ENCODE measurements around the gene SLC11A2. TPM values are rescaled to one million over a fixed set of nuclear protein-coding genes. Genes with fewer than 3 reads are reported as not detected.

Gene SLC11A2
- total and polyA plus RNA-seq, 2 of the 13 experiments (the other 11 are each of a cell fraction or from before 2014, with no cell fraction given), result 71.7 to 77.0 TPM

GRCh38 chr12:51025836-51026638 lies at the start of gene SLC11A2 (continued):
- 0 out of 2 replicates have a peak, but pooled peaks have one; percentile 73 for TF ChIP-seq AHDC1 (CRISPR knock-in tag; IDR thresholded peaks at IDR 0.05; ENCODE audit: borderline replicate concordance)
- no peak for TF ChIP-seq SNRNP70 (IDR thresholded peaks at IDR 0.05; ENCODE audit: low read depth, low read length)
- peak; percentile 67 for TF ChIP-seq THRA (CRISPR knock-in tag; IDR thresholded peaks at IDR 0.05; ENCODE audit: borderline replicate concordance)
- TF ChIP-seq ZKSCAN5 (CRISPR knock-in tag; IDR thresholded peaks at IDR 0.05), result no peak; the same call in 1 of the 2 replicates
- no peak for TF ChIP-seq AFF4 (CRISPR knock-in tag; IDR thresholded peaks at IDR 0.05)
- TF ChIP-seq ZEB1 (IDR thresholded peaks at IDR 0.05; ENCODE audit: insufficient replicate concordance, low read depth), result no peak
- no peak for TF ChIP-seq XBP1 (CRISPR knock-in tag; IDR thresholded peaks at IDR 0.05)
- peak; percentile 98 for TF ChIP-seq ZFY (CRISPR knock-in tag; IDR thresholded peaks at IDR 0.05)
- TF ChIP-seq ZNF543 (CRISPR knock-in tag; IDR thresholded peaks at IDR 0.05), result no peak; the same call in 1 of the 2 replicates
- no peak for TF ChIP-seq FUBP1 (CRISPR knock-in tag; IDR thresholded peaks at IDR 0.05; ENCODE audit: borderline replicate concordance)
- TF ChIP-seq KMT2B (CRISPR knock-in tag; IDR thresholded peaks at IDR 0.05), result peak; percentile 37
- peak; percentile 64 for TF ChIP-seq MED8 (CRISPR knock-in tag; IDR thresholded peaks at IDR 0.05; ENCODE audit: insufficient replicate concordance)
- peak; percentile 89 for TF ChIP-seq MEIS2 (CRISPR knock-in tag; IDR thresholded peaks at IDR 0.05)
- no peak for TF ChIP-seq LCORL (IDR thresholded peaks at IDR 0.05)
- peak; percentile 81 for TF ChIP-seq LCORL (CRISPR knock-in tag; IDR thresholded peaks at IDR 0.05)

All from HepG2 (cell line).